Bronchial epithelial cell (primary cell): ENCODE results near the gene VPS37B. TPM values are rescaled to one million over a fixed set of nuclear protein-coding genes. Genes with fewer than 3 reads are reported as not detected.

Experiments used
- DNase-seq: peaks from one replicate; pipeline ENCODE4 v3.0.0-alpha.2; 2010; ENCODE audit warnings: low read depth
- FAIRE-seq: peaks from 2 replicates; lab custom pipeline; 2011; peaks lifted over from hg19 to GRCh38; lab: Jason Lieb, UNC
- H3K27me3 ChIP-seq: 2 replicates; pipeline ENCODE4 v1.5.1; 2011; ENCODE audit warnings: low read length; ENCODE audit not compliant: control insufficient read depth, insufficient read depth
- H3K36me3 ChIP-seq: 2 replicates; pipeline ENCODE4 v1.5.1; 2011; ENCODE audit warnings: low read length; ENCODE audit not compliant: control insufficient read depth, insufficient read depth
- H3K4me3 ChIP-seq: 2 replicates; pipeline ENCODE4 v1.5.1; 2011; ENCODE audit warnings: mild to moderate bottlenecking, low read depth, low read length, control low read depth
- total RNA-seq: library from RNA; depleted of rRNA; stranded (reverse); fragments of >200 nt; gene quantifications from 2 replicates; pipeline ENCODE4 v1.2.1, GENCODE V29; 2014
- TF ChIP-seq, protein P1 (sequence below): IDR thresholded peaks from 2 replicates; pipeline ENCODE4 v1.5.1; 2011; ENCODE audit warnings: mild to moderate bottlenecking, moderate library complexity, low read length, control low read depth, inconsistent platforms; ENCODE audit not compliant: insufficient read depth, severe bottlenecking

Gene VPS37B
- total RNA-seq, 1 donor from 2014 or later = 25.0 TPM

DNA sequence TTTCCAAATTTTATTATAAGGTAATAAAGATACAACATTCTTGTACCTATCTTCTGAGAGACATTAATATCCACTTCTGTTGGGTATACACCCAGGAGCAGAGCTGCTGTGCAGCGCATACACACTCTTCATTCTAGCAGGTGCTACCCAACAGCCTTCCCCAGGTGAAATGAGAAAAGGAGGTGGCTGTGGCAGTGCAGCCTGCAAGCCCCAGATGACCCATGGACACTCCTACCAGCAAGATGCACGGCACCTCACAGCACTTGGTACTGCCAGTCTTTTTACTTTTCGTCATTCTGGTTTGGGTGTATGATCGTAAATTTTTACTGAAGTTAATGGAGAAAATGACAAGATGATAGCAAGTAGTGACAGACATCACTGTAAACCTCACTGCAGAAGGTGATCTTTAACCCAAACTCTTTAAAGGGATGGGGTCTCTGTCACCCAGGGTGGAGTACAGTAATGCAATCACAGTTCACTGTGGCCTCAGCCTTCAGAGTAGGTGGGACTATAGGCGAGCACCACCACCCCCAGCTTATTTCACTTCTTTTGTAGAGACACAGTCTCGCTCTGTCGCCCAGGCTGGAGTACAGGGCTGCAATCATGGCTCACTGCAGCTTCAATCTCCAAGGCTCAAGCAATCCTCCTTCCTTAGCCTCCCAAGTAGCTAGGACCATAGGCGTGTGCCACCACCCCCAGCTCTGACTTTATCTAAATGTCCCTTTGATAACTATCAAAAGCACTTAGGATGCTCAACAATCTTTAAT, 26.5 kb downstream of the VPS37B start:
- Histone ChIP-seq H3K36me3 (peaks cover 37% of the 10 kb centered on the region), H3K4me3 (no peak overlapping the region), H3K27me3 (no peaks in the 10 kb centered on the region)
- FAIRE-seq = no peak
- TF ChIP-seq, protein P1, sequence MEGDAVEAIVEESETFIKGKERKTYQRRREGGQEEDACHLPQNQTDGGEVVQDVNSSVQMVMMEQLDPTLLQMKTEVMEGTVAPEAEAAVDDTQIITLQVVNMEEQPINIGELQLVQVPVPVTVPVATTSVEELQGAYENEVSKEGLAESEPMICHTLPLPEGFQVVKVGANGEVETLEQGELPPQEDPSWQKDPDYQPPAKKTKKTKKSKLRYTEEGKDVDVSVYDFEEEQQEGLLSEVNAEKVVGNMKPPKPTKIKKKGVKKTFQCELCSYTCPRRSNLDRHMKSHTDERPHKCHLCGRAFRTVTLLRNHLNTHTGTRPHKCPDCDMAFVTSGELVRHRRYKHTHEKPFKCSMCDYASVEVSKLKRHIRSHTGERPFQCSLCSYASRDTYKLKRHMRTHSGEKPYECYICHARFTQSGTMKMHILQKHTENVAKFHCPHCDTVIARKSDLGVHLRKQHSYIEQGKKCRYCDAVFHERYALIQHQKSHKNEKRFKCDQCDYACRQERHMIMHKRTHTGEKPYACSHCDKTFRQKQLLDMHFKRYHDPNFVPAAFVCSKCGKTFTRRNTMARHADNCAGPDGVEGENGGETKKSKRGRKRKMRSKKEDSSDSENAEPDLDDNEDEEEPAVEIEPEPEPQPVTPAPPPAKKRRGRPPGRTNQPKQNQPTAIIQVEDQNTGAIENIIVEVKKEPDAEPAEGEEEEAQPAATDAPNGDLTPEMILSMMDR = no peak
- DNase-seq = no peak

DNA sequence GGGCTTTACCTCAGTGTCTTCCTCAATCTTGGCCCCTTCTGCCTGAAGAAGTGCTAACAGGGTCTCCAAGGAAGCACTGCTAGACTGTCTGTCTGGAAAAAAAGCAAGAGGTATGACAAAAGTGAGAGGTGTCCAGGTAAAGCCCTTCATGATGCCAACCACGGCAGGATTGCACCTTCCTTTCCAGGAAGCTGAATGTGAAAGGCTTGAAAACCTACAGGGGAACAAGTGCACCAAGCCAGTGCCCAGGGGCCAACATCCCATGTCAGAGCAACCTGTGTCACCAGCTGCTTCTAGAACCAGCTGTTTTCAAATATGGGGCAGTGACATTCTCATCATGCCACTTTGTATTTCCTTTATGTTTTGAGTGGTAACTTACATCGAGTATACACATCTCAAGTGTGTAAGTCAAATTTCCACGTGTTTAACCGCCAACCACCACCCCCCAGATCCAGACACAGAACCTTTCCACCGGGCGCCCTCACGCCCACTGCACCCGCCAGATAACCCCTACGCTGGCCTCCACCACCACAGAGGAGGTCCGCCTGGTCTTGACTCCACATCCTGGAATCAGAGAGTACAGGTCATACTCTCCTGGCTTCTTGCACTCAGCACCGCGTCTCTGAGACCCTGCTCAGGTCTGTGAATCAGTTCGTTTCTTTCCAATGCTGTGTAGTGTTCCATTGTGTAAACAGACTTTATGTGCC, 27.3 kb downstream of the VPS37B start:
- Histone ChIP-seq H3K36me3 (peaks cover 37% of the 10 kb centered on the region), H3K4me3 (no peak overlapping the region), H3K27me3 (no peaks in the 10 kb centered on the region)
- DNase-seq = no peak
- TF ChIP-seq, protein P1 = no peak
- FAIRE-seq = no peak

DNA sequence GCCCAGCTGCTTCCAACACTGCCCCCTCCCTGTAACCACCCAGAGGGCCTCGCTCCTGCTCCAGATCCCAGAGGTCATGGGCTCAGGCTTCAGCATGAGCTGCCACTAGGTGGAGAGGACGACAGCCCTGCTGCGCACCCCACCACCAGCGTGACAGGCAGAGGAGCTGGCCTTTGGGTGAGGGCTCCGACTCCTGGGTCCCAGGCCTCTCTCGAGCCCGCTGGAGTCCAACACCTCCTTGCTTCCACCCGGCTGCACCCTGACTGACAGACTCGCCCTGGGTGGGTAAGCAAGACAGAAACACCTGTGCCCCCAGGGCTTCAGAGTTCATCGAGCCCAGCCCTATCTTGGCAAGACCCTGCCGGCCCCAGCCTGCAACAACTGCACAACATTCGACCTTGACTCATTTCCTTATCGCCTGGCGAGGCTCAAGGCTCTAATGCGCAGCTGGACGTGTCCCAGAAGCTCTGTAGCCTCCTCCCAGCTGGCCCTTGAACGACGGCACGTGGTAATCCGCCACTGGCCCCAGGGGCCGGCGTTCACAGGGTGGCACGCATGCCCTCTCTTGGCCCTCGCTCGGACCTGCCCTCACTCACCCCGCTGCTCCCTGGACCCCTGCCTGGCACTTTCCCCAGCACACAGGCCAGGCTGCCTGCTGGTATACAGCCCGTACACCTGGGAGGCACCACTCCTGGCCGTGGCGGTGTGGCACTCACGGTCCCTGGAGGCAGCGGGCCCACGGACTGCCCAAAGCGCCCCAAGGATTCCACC, 28.0 kb downstream of the VPS37B start:
- no peak overlapping the region for H3K4me3 ChIP-seq

DNA sequence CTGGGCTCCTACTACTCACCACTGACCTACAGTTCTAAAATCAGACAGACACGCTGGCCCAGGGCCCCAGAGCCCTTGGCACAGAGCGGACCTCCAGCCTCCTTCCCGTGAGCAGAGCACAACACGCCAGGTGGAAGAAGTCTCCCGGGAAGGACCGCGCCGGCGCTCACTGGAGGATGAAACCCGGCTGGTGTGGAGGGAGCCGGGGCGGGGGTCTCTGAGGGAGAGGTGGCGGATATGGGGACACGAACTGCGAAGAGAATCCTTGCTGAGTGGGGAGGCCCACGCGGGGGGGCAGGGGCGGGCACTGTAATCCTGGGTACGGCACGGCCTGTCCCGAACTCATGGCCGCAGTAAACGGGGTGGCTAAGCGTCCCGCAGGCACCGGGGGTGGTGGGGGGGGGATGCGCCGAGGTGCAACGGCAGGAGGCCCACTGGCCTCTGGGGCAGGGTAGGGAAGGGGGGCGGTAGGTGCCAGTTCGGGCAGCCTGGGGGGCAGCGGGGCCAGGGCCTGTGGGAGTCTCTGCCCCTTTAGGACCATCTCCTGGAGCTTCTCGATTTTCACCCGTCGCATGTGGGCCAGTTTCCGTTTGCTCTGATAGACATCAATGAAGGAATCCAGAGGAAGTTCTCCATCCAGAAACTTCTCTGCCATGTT, 28.8 kb downstream of the VPS37B start:
- TF ChIP-seq, protein P1 = no peak
- H3K4me3 ChIP-seq = no peak overlapping the region
- no peak for FAIRE-seq
- no peak for DNase-seq
- H3K36me3 ChIP-seq = peaks cover 36% of the 10 kb centered on the region
- H3K27me3 ChIP-seq = no peaks in the 10 kb centered on the region

More for the DNA sequence above, 28.0 kb downstream of the VPS37B start:
- H3K27me3 ChIP-seq = no peaks in the 10 kb centered on the region
- peaks cover 36% of the 10 kb centered on the region for H3K36me3 ChIP-seq
- DNase-seq (peak; percentile 84), FAIRE-seq (no peak)
- TF ChIP-seq, protein P1 = peak; percentile 46

DNA sequence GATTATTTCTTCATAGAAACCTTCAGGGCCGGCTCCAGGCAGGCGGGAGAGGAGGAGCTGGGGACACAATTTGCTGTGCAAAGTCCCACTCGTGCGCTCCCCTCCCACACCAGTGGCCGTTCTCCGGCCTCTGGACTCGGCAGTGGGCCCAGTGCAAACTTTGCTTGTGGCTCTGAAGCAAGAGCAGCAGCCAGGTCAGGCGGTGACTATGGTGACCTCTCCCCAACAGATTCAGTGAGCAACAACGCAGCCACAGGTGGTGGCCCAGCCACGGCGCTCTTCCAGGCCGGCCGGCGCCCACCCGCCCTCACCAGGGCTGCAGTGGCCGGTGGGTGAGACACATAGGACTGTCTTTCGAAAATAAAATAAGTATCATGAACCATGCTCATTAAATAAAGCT, 29.5 kb downstream of the VPS37B start:
- Histone ChIP-seq H3K36me3 (peaks cover 36% of the 10 kb centered on the region), H3K4me3 (no peak overlapping the region), H3K27me3 (no peaks in the 10 kb centered on the region)
- TF ChIP-seq, protein P1 = no peak
- DNase-seq = no peak
- no peak for FAIRE-seq
